ENCODE data around the gene MFN2.

DNA sequence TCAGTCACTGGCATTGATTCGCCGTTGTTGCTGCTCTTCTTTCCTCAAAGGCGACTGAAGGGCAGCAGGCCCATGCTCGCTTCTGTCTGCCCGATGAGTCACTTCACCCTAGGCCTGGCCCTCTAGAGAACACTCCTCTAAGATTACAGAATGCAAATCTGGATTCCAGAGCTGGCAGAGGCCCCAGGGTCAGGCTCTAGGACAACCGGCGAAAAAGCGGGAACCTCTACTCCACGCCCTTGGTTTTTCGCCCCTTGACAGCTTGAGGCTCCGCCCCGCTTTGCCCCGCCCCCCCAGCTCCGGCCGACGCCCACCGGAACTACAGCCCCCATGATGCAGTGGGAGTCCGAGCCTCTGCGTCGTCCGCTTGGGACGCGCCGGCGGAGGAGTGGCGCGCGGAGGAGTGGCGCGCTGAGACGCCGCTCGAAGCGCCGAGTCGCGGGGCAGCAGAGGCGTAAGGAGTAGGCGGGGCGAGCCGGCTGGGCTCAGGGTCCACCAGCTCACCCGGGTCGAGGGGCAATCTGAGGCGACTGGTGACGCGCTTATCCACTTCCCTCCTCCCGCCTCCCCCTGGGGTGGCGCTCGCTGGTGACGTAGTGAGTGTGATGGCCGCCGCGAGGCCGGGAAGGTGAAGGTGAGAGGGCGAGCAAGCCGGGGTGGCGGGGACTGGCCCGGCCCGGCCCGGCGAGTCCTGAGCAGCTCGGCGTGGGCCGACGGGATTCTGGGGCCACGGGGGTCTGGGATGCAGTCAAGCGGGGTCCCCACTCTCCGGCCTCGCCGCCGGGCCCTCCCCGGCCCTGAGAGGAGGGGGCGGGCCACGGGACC is at the start of gene MFN2:
- TF ChIP-seq, protein P1, sequence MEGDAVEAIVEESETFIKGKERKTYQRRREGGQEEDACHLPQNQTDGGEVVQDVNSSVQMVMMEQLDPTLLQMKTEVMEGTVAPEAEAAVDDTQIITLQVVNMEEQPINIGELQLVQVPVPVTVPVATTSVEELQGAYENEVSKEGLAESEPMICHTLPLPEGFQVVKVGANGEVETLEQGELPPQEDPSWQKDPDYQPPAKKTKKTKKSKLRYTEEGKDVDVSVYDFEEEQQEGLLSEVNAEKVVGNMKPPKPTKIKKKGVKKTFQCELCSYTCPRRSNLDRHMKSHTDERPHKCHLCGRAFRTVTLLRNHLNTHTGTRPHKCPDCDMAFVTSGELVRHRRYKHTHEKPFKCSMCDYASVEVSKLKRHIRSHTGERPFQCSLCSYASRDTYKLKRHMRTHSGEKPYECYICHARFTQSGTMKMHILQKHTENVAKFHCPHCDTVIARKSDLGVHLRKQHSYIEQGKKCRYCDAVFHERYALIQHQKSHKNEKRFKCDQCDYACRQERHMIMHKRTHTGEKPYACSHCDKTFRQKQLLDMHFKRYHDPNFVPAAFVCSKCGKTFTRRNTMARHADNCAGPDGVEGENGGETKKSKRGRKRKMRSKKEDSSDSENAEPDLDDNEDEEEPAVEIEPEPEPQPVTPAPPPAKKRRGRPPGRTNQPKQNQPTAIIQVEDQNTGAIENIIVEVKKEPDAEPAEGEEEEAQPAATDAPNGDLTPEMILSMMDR (IDR thresholded peaks at IDR 0.05): no peak
- TF ChIP-seq POLR2AphosphoS5 (IDR thresholded peaks at IDR 0.05; ENCODE audit: low read depth, low read length): peak; percentile 75
